HepG2 (cell line): ENCODE results near the gene RCAN2. TPM values are rescaled to one million over a fixed set of nuclear protein-coding genes. Genes with fewer than 3 reads are reported as not detected.

Experiments used
- ATAC-seq: fragments of 200-7000 bp; cut with Tn5 transposase; 3 replicates; pipeline ENCODE4 v1.9.1; 2020; ENCODE audit warnings: mild to moderate bottlenecking, moderate library complexity
- BruUV-seq: library from RNA; stranded (reverse); fragments of 400-500 nt; replicated peaks from 2 replicates; lab custom pipeline; 2021; lab: Mats Ljungman, UMichigan
- CTCF ChIA-PET: fragments of 300-600 bp; formaldehyde crosslinking; extraction: SDS; loops from one replicate; lab custom pipeline; 2021; ENCODE audit warnings: low total read pairs, inconsistent platforms, low intra/inter-chr PET ratio; lab: Yijun Ruan, JAX
- POLR2A ChIA-PET: fragments of 350-600 bp; sonication (Branson Sonifier 250); formaldehyde crosslinking; loops from one replicate; lab custom pipeline; 2020; ENCODE audit warnings: antibody characterized with exemption, inconsistent platforms; lab: Yijun Ruan, JAX
- DNase-seq: peaks from one replicate; pipeline ENCODE4 v3.0.0-alpha.2; 2015; ENCODE audit warnings: low spot score
- FAIRE-seq: peaks from 3 replicates; lab custom pipeline; 2011; peaks lifted over from hg19 to GRCh38; lab: Jason Lieb, UNC
- H2AFZ ChIP-seq: one replicate; pipeline ENCODE4 v1.6.1; 2011; ENCODE audit warnings: low read length, inconsistent platforms
- H3K27ac ChIP-seq: fragments of 300-600 bp; 3 replicates; pipeline ENCODE4 v1.8.0; 2011; ENCODE audit warnings: mixed run types, mild to moderate bottlenecking, mixed read lengths, low read length, inconsistent platforms; ENCODE audit not compliant: insufficient read depth; ENCODE audit errors: extremely low read length
- H3K27me3 ChIP-seq, 2 experiments: fragments of 200-600 bp in 1 of 2; 2 replicates in 1 of 2; 3 replicates in 1 of 2; pipeline versions ENCODE4 v1.6.0 to v1.8.0; 2011; ENCODE audit warnings: low read length in 2 of 2, mild to moderate bottlenecking in 2 of 2, moderate library complexity in 2 of 2, inconsistent platforms in 1 of 2; ENCODE audit not compliant: insufficient read depth in 2 of 2, control insufficient read depth in 1 of 2
- H3K36me3 ChIP-seq, 2 experiments: fragments of 200-600 bp in 1 of 2; replicated peaks in 1 of 2; 2 replicates in 1 of 2; 3 replicates in 1 of 2; pipeline versions ENCODE4 v1.5.1 to v1.8.0; 2011; ENCODE audit warnings: low read length in 2 of 2, inconsistent platforms in 1 of 2; ENCODE audit not compliant: insufficient read depth in 2 of 2, control insufficient read depth in 1 of 2
- H3K4me1 ChIP-seq: 2 replicates; pipeline ENCODE4 v1.5.1; 2012; ENCODE audit warnings: low read length, inconsistent platforms; ENCODE audit not compliant: insufficient read depth
- H3K4me2 ChIP-seq: 2 replicates; pipeline ENCODE4 v1.6.0; 2011; ENCODE audit warnings: low read depth, low read length, inconsistent platforms
- H3K4me3 ChIP-seq, 3 experiments: fragments of 200-600 bp in 1 of 3; sonication (generic), shearing (Covaris generic) in 1 of 3; replicated peaks in 1 of 3; 2 replicates each; pipeline ENCODE4 v1.5.1; 2011 to 2016; ENCODE audit warnings: low read length in 3 of 3, inconsistent platforms in 2 of 3, low read depth in 2 of 3, mild to moderate bottlenecking in 2 of 3, control low read depth in 1 of 3, mixed read lengths in 1 of 3; ENCODE audit not compliant: insufficient read depth in 1 of 3
- H3K79me2 ChIP-seq: one replicate; pipeline ENCODE4 v1.6.1; 2011; ENCODE audit warnings: low read length, inconsistent platforms; ENCODE audit not compliant: insufficient read depth
- H3K9ac ChIP-seq: 2 replicates; pipeline ENCODE4 v1.6.0; 2011; ENCODE audit warnings: mild to moderate bottlenecking, low read depth, low read length, inconsistent platforms; ENCODE audit not compliant: insufficient read depth
- H3K9me3 ChIP-seq: 2 replicates; pipeline ENCODE4 v1.5.1; 2012; ENCODE audit warnings: mild to moderate bottlenecking, low read length
- H4K20me1 ChIP-seq: 2 replicates; pipeline ENCODE4 v1.6.0; 2011; ENCODE audit warnings: inconsistent platforms, mild to moderate bottlenecking, low read length, moderate library complexity; ENCODE audit not compliant: insufficient read depth
- BCL3 ChIP-seq: sonication (generic); formaldehyde crosslinking; IDR thresholded peaks from 2 replicates; pipeline ENCODE4 v1.5.1; 2020; ENCODE audit warnings: mild to moderate bottlenecking, missing genetic modification reagents, moderate library complexity
- CEBPB ChIP-seq: IDR thresholded peaks from 2 replicates; pipeline ENCODE4 v1.6.1; 2011; ENCODE audit warnings: low read depth, low read length, improper control_type of control experiment, borderline replicate concordance
- CREB3 ChIP-seq: sonication (generic); formaldehyde crosslinking; IDR thresholded peaks from 2 replicates; pipeline ENCODE4 v1.5.0; 2020; ENCODE audit warnings: missing genetic modification reagents
- HDAC2 ChIP-seq: sonication (generic); formaldehyde crosslinking; IDR thresholded peaks from 2 replicates; pipeline ENCODE4 v1.4.0; 2020; ENCODE audit warnings: missing genetic modification reagents
- NCOA1 ChIP-seq: sonication (generic); formaldehyde crosslinking; IDR thresholded peaks from 2 replicates; pipeline ENCODE4 v1.9.0; 2021; ENCODE audit warnings: missing genetic modification reagents
- PHF5A ChIP-seq: IDR thresholded peaks from one replicate; pipeline ENCODE4 v1.6.1; 2018; ENCODE audit warnings: low read depth, missing genetic modification reagents; ENCODE audit not compliant: unreplicated experiment
- POGZ ChIP-seq: sonication (generic); formaldehyde crosslinking; IDR thresholded peaks from 2 replicates; pipeline ENCODE4 v1.4.0; 2020; ENCODE audit warnings: mild to moderate bottlenecking, missing genetic modification reagents
- SNAPC5 ChIP-seq: sonication (generic); formaldehyde crosslinking; IDR thresholded peaks from 2 replicates; pipeline ENCODE4 v1.8.1; 2023; ENCODE audit warnings: mild to moderate bottlenecking, missing genetic modification reagents, borderline replicate concordance
- TOPORS ChIP-seq: sonication (generic); formaldehyde crosslinking; IDR thresholded peaks from 2 replicates; pipeline ENCODE4 v1.8.0; 2023; ENCODE audit warnings: mild to moderate bottlenecking, missing genetic modification reagents
- ZFP36L2 ChIP-seq: sonication (generic); formaldehyde crosslinking; IDR thresholded peaks from 2 replicates; pipeline ENCODE4 v1.4.0; 2020; ENCODE audit warnings: missing genetic modification reagents
- ZNF20 ChIP-seq: sonication (generic); formaldehyde crosslinking; IDR thresholded peaks from 2 replicates; pipeline ENCODE4 v1.4.0; 2020; ENCODE audit warnings: mild to moderate bottlenecking, moderate library complexity, missing genetic modification reagents
- ZNF224 ChIP-seq: sonication (generic); formaldehyde crosslinking; IDR thresholded peaks from 2 replicates; pipeline ENCODE4 v1.5.0; 2020; ENCODE audit warnings: mild to moderate bottlenecking, missing genetic modification reagents
- ZNF350 ChIP-seq: sonication (generic); formaldehyde crosslinking; IDR thresholded peaks from 2 replicates; pipeline ENCODE4 v1.4.0; 2020; ENCODE audit warnings: mild to moderate bottlenecking, low read depth, missing genetic modification reagents, borderline replicate concordance
- ZNF720 ChIP-seq: sonication (generic); formaldehyde crosslinking; IDR thresholded peaks from 2 replicates; pipeline ENCODE4 v1.4.0; 2020; ENCODE audit warnings: missing genetic modification reagents
- ZNF879 ChIP-seq: sonication (generic); formaldehyde crosslinking; IDR thresholded peaks from 2 replicates; pipeline ENCODE4 v1.8.1; 2023; ENCODE audit warnings: missing genetic modification reagents
- ZSCAN21 ChIP-seq: sonication (generic); formaldehyde crosslinking; IDR thresholded peaks from 2 replicates; pipeline ENCODE4 v1.8.0; 2022; ENCODE audit warnings: mild to moderate bottlenecking, missing genetic modification reagents, moderate library complexity, borderline replicate concordance
- ZSCAN31 ChIP-seq: sonication (generic); formaldehyde crosslinking; IDR thresholded peaks from 2 replicates; pipeline ENCODE4 v1.5.0; 2020; ENCODE audit warnings: low read depth, mild to moderate bottlenecking, missing genetic modification reagents
- WGBS: methylation state at CpG from one replicate; pipeline ENCODE4 v1.1.6; 2017; ENCODE audit warnings: low lambda C conversion rate; 5-methylcytosine and 5-hydroxymethylcytosine counted together
- in situ Hi-C: cut with HindIII; loops from 2 replicates; pipeline ENCODE4 v1.10.0; 2017; ENCODE audit warnings: low pct_unique_long_range_greater_than_20kb; ENCODE audit not compliant: extremely low pct_ligation_motif_present
- intact Hi-C: fragments of 100-400 bp; cut with micrococcal nuclease; formaldehyde crosslinking; loops from one replicate; pipeline ENCODE4 v1.10.0; 2022; ENCODE audit not compliant: unreplicated experiment
- polyA plus RNA-seq, 8 experiments: library from polyadenylated mRNA; depleted of rRNA in 3 of 8; stranded (reverse) in 7 of 8; unstranded in 1 of 8; fragments of >200 nt; fragmentation: Illumina TruSeq in 4 of 8; extraction: Trizol in 4 of 8; gene quantifications; 2 replicates each; pipeline versions ENCODE4 v1.2.1 to v1.2.3, GENCODE V29; 2011 to 2016; ENCODE audit warnings: low read depth in 4 of 8, missing spikeins in 1 of 8, mixed read lengths in 1 of 8; ENCODE audit not compliant: insufficient read depth in 1 of 8
- total RNA-seq, 5 experiments: library from RNA; depleted of rRNA; stranded (reverse); fragments of >200 nt; fragmentation: Illumina TruSeq; extraction: Trizol; gene quantifications; 2 replicates each; pipeline ENCODE4 v1.2.3, GENCODE V29; 2016; ENCODE audit warnings: low read depth in 1 of 5

RCAN2 gene
- total and polyA plus RNA-seq, 2 of the 13 experiments (the other 11 are each of a cell fraction or from before 2014, with no cell fraction given): not detected

GRCh38 chr6:46191961-46192360, 299.3 kb downstream of the RCAN2 start (continued):
- TF ChIP-seq HDAC2 (no peak), ZNF720 (CRISPR knock-in tag) (no peak), PHF5A (CRISPR knock-in tag) (no peak), ZFP36L2 (CRISPR knock-in tag) (no peak)

- no peaks in the 10 kb centered on the region for H3K4me1 ChIP-seq
- BruUV-seq: no TSS peak
- 0% methylated on average over 4 of the region's 4 CpGs for WGBS
- no peak overlapping the region for H2AFZ ChIP-seq
- TF ChIP-seq ZSCAN21 (CRISPR knock-in tag) (no peak), BCL3 (no peak), SNAPC5 (CRISPR knock-in tag) (no peak), ZNF224 (CRISPR knock-in tag) (no peak), CEBPB (no peak), ZSCAN31 (CRISPR knock-in tag) (no peak), NCOA1 (CRISPR knock-in tag) (no peak), ZNF350 (CRISPR knock-in tag) (no peak), POGZ (no peak), CREB3 (no peak), TOPORS (CRISPR knock-in tag) (no peak), ZNF20 (no peak), ZNF879 (CRISPR knock-in tag) (no peak)
- in situ Hi-C loops: no loop called here
- CTCF ChIA-PET: no interaction called here
- H4K20me1 ChIP-seq: no peaks in the 10 kb centered on the region
- no peak overlapping the region for H3K4me2 ChIP-seq
- no peaks in the 10 kb centered on the region for H3K9me3 ChIP-seq
- intact Hi-C loops: no loop called here
- no peak for ATAC-seq
- H3K27me3 ChIP-seq: peaks cover 1 to 9% of the 10 kb centered on the region in 2 experiments; a peak in 2 of 5 replicates
- POLR2A ChIA-PET: no interaction called here
- DNase-seq: no peak
- no peak for FAIRE-seq
- H3K9ac ChIP-seq: no peak overlapping the region
- H3K4me3 ChIP-seq: no peak overlapping the region
- H3K36me3 ChIP-seq: no peaks in the 10 kb centered on the region
- no peaks in the 10 kb centered on the region for H3K79me2 ChIP-seq
- no peak overlapping the region for H3K27ac ChIP-seq
These were observed 300.4 kb downstream of the RCAN2 start for GRCh38 chr6:46190889-46191288.
